Activated CD4-positive, alpha-beta T cell treated with anti-CD3 and anti-CD28 coated beads, Interleukin-10, Interleukin-2, amounts not matched to agents 100 ng/mL and 50 ng/mL, durations not matched to agents 16 hours and 8 hours (primary cell): Measurements from ENCODE around the gene RAPGEF1.
"Not testable (repeated sequence)": the region's sequence is repeated elsewhere in the genome, so short reads cannot be mapped to it uniquely, and the experiment has no call there.

Source experiments
- DNase-seq: peaks from one replicate; pipeline ENCODE4 v3.0.0-alpha.2; 2020

RAPGEF1 gene

DNA sequence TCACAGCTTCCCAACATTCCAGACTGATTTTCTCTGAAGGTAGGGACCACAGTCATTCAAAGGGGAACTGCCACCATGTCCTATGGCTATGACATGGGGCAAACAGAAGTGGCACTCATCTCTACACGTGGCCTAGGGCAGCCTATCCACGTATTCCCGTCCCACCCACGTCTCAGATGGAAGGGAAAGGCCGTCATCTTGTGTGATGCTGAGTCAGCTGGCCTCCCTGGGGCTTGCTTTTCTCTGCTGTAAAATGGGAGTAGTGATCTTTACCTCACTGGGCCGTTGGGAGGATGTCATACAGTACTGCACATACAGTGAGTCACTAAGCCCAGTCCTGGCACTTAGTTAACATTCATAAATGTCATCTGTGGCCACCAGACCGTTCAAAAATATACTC is 72.3 kb downstream of the RAPGEF1 start:
- peak; percentile 93 for DNase-seq

DNA sequence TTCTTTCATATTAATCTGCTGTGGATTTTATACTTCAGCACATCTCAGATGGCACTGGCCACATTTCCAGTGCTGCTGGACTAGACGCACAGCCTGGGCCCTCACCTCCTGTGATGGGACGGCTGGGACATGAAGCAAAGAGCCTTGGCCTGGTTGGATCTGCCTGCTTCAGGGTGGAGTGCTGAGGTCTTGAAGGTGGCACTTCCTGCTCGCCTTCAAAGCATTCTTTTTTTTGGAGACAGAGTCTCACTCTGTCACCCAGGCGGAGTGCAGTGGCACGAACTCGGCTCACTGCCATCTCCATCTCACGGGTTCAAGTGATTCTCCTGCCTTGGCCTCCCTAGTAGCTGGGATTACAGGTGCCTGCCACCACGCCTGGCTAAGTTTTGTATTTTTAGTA is 73.1 kb downstream of the RAPGEF1 start:
- DNase-seq = no peak

DNA sequence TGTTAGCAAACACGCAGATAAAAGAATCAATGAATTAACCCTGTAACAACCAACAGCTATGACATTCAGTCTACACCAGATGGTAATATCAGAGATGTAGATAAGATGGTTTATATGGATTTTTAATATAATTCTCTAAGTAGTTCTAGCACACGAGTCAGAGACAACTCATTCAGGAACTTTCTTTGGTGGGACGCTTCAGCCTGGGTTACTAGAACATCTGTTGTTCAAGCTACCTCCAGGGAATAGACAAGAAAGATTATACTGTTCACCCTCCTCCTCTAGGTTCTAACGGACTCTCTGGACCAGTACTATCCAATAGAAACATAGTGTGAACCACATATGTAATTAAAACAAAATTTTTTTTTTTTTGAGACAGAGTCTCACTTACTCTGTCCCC is 73.8 kb downstream of the RAPGEF1 start:
- DNase-seq = no peak

GRCh38 chr9:131663288-131663687 is 76.6 kb downstream of the RAPGEF1 start:
- DNase-seq = no peak

GRCh38 chr9:131662289-131662621 is 77.6 kb downstream of the RAPGEF1 start:
- DNase-seq = not testable (repeated sequence)

DNA sequence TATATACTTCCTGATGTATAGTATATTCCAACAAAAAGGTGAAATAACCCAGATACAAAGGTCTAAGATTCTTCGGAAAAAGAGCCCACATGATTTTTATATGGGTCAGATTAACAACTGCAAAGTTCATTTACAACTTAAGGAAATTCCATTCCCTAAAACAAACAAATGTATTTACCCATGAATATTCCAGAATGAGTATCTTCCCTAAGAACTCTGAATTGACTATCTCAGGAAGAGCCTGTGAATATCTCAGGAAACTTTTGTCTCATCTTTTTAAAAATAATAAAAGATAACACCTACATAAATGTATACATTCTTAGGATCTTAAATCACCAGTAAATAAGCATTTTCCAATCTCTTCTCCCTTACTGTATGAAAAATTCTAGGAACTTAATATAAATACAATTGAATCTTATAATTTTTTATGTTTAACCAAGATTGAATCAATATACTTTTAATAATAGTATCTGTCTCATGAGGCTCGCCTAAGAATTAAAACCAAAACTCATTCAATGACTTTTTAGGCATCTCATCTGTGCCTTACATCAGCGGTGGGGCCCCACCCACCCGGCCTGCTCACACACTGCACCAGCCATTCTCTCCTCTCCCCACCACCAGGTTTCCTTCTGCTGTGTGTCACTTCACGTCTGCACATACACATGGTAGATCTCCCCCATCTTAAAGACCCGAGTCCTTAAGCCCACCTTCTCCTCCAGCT is 78.1 kb downstream of the RAPGEF1 start:
- peak; percentile 68 for DNase-seq

GRCh38 chr9:131660466-131661405 is 79.1 kb downstream of the RAPGEF1 start:
- DNase-seq = no peak

GRCh38 chr9:131658377-131659129 is 81.3 kb downstream of the RAPGEF1 start:
- peak; percentile 83 for DNase-seq

DNA sequence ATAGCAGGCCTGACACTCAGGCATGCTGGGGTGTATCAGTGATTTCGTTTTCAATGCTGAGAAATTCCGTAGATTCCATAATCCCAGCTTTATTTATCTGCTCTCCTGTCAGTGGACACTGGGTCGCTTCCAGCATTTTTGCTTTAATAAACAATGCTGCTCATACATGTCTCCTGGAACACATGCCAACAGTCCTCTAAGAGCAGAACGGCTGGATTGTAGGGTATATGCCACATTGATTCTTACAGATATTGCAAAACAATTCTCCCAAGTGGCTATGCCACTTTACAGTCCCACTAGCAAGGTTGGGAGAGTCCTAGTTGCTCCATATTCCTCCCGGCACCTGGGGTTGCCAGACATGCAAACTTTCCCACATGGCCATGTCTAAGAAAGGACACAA is 81.9 kb downstream of the RAPGEF1 start:
- DNase-seq = no peak

- DNase-seq = no peak
Measured at GRCh38 chr9:131657456-131657855, 82.4 kb downstream of the RAPGEF1 start.

DNA sequence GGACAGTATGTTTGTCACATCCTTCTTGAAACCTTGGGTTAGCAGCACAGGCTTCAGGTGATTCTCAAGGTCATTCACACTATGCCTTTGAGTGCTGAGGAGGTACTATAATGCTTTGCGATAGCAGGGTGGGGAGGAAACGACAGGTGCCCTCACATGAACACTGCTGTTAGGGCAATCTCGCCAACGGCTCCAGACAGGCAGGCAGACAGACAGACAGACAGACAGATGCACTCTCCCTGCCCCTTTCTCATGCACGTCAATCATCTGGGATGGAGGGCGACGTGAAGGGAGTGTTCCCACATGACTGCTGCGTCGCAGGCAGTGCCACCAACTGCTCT is 82.9 kb downstream of the RAPGEF1 start:
- peak; percentile 54 for DNase-seq

DNA sequence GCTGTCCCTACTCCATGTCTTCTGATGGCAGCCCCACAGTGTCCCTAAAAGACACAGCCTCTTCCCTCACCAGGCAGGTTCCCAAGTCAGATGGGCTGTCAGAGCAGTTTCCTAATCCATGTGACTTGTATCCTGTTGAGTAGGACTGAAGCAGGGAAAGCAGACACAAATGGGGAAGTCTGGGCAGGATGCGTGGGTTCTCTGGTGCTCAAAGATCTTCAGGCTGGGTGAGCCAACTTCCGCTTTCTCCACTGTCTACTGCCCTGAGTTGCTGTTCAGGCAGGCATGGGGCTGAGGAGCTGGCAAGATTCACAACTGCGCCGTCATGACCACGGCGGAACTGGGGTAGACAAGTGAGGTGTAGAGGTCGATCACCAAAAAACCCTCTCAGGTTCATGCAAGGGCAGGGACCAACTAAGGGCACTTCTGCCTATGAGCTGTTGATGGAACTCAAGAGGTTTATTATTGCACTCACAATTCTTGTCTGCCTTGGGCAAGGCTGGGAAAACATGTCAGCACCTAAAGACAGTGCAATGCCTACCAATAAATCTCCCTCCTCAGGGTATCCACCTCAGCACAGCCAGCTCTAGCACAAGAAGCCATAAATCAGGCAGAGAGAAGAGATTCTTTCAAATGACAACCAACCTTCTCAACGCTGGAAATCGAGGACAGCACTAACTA is 83.4 kb downstream of the RAPGEF1 start:
- DNase-seq = peak; percentile 79

GRCh38 chr9:131654369-131654768 is 85.5 kb downstream of the RAPGEF1 start:
- not testable (repeated sequence) for DNase-seq

GRCh38 chr9:131651599-131651998 is 88.3 kb downstream of the RAPGEF1 start:
- DNase-seq = peak; percentile 70

DNA sequence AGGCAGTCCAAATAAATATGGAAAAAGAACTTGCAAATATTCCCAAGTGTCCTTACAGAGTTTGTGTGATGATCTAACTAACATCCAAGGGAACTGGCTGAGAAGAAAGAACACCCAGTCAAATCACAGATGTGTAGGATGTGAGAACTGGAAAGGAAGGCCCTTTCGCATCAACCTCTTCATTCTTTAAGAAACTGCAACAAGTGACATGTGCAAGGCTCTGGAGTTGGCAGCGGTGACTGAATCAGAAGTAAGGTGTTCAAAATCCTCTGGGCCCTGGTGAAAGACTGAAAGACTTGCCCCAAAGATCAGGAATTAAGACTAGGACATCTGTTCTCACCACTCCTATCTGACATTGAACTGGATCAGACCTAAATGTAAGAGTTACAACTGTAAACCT is 88.7 kb downstream of the RAPGEF1 start:
- peak; percentile 31 for DNase-seq

- DNase-seq = no peak
Measured at GRCh38 chr9:131650254-131650653, 89.6 kb downstream of the RAPGEF1 start.

GRCh38 chr9:131649646-131650045 is 90.2 kb downstream of the RAPGEF1 start:
- no peak for DNase-seq

DNA sequence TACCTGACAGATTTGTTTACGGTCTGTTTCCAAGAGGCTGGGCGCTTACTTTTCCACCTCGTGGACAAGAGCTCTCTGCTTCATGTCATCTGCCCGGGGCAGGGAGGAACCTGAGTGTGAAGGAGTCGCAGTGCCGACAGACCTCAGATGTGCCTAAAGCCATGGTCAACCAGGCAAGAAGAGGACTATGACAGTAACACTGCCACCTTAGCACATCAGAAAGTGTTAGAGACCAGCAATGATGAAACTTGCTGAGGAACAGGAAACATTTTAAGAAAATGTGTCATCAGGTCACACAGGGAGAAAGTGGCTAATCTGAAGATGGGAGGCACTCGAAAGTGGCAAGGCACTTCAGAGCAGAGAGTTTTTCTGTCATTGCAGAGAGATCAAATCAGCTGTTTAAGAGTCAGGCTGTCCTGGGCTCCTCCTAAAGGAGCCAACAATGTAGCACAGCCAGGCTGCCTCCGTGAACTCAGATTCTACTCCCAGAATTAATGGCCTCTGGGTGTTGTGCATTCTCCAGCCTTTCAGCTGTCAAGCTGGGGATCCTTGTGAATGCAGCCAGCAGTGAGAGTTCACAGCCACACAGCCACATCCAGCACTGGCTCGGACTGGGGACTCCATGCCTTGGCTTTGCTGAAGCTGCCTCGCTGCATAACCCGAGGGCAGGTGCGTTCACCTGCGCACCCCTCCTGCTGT is 94.6 kb downstream of the RAPGEF1 start:
- peak; percentile 81 for DNase-seq

DNA sequence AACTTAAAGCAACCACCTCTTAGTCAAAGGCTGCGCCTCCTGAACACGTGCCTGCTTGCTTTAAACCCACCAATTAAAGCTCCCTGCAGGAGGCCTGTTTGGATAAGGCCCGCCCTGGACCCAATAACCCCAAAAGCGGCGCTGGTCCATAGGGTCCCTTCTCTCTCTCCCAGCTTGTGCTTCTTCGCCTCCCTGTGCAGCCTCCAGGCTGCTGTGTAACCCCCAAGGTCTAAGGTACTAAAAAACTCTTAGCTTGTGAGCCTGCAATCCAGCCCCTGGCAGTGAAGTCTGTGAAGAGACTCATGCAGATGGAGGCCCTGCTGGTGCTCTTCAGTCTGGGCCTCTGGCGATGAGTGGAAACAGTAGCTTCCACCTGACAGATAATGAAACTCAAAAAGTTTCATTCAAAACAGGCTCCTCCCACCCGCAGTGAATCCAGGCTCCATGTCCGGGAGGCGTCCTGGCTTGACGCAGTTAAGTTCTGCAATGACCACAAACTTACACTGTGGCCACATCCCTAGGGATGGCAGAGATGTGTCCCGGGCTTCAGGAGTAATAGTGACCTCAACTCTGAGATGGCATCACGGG is 97.3 kb downstream of the RAPGEF1 start:
- peak; percentile 90 for DNase-seq

- no peak for DNase-seq
Measured at GRCh38 chr9:131641618-131642495, 98.0 kb downstream of the RAPGEF1 start.
